ENCODE measurements around the gene TBC1D14.

DNA sequence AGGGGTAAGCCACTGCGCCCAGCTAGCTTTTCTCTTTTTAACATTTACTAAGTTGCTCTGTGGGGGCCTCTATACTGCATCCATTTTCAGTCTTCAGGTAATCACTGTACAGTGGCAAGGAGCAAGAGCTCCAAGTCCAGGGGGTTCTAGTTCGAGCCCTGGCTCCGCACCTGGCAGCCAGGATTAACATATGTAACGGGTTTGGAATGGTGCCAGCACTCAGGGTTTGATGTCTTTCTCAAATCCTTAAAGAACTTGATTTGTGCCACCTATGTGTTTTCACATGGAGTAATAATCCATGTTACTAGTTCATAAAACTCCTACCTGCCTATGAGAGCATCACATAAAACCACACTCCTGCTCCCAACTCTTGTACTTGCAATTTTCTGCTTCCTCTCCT lies 153.7 kb downstream of the TBC1D14 start:
- TF ChIP-seq POLR2AphosphoS5 (IDR thresholded peaks at IDR 0.05; ENCODE audit: low read depth, low read length) (no peak), POLR2A (IDR thresholded peaks at IDR 0.05; ENCODE audit: low read depth, low read length) (no peak), TAF1 (IDR thresholded peaks at IDR 0.05; ENCODE audit: low read depth, low read length) (no peak), SPI1 (IDR thresholded peaks at IDR 0.05; ENCODE audit: low read depth, low read length) (no peak), POU2F2 (IDR thresholded peaks at IDR 0.05; ENCODE audit: low read depth, low read length) (no peak)

All from GM12891 (cell line).